Measurements from ENCODE around the gene ARPP21.

The ARPP21 gene

GRCh38 chr3:35743218-35743617, 103.9 kb downstream of the ARPP21 start:
- Histone ChIP-seq H3K36me3 (ENCODE audit: insufficient read depth, low read length) (no peaks in the 10 kb centered on the region), H3K4me2 (ENCODE audit: low read depth, low read length, poor library complexity, severe bottlenecking) (no peak overlapping the region), H3F3A (ENCODE audit: low read depth) (no peaks in the 10 kb centered on the region), H3K27me3 (ENCODE audit: insufficient read depth, low read length, poor library complexity, severe bottlenecking) (no peaks in the 10 kb centered on the region), H3K4me1 (ENCODE audit: insufficient read depth, low read length, poor library complexity, severe bottlenecking) (peaks cover 32% of the 10 kb centered on the region), H3K9me3 (ENCODE audit: insufficient read depth, low read depth, low read length) (no peaks in the 10 kb centered on the region), H2AFZ (ENCODE audit: low read length) (no peak overlapping the region), H4K20me1 (ENCODE audit: insufficient read depth, low read length, poor library complexity, severe bottlenecking) (no peaks in the 10 kb centered on the region), H3K9ac (ENCODE audit: low read depth, low read length, poor library complexity, severe bottlenecking) (no peak overlapping the region), H3K4me3 (ENCODE audit: low read length, poor library complexity, severe bottlenecking) (no peak overlapping the region), H3K9me2 (replicated peaks; ENCODE audit: low read depth, low read length) (no peaks in the 10 kb centered on the region), H3K79me2 (ENCODE audit: insufficient read depth, low read length) (no peaks in the 10 kb centered on the region)
- TF ChIP-seq EZH2phosphoT487 (IDR thresholded peaks at IDR 0.05; ENCODE audit: borderline replicate concordance): no peak
- no peak for TF ChIP-seq CTCF (conservative IDR thresholded peaks at IDR 0.05; ENCODE audit: low read length)

GRCh38 chr3:35744419-35744818, 105.1 kb downstream of the ARPP21 start:
- no peak for TF ChIP-seq CTCF (conservative IDR thresholded peaks at IDR 0.05; ENCODE audit: low read length)
- no peak for TF ChIP-seq EZH2phosphoT487 (IDR thresholded peaks at IDR 0.05; ENCODE audit: borderline replicate concordance)
- no peaks in the 10 kb centered on the region for H3K36me3 ChIP-seq (ENCODE audit: insufficient read depth, low read length)
- no peaks in the 10 kb centered on the region for H4K20me1 ChIP-seq (ENCODE audit: insufficient read depth, low read length, poor library complexity, severe bottlenecking)
- H2AFZ ChIP-seq (ENCODE audit: low read length): no peak overlapping the region
- H3K4me3 ChIP-seq (ENCODE audit: low read length, poor library complexity, severe bottlenecking): no peak overlapping the region
- H3K4me1 ChIP-seq (ENCODE audit: insufficient read depth, low read length, poor library complexity, severe bottlenecking): peaks cover 28% of the 10 kb centered on the region
- no peaks in the 10 kb centered on the region for H3K27me3 ChIP-seq (ENCODE audit: insufficient read depth, low read length, poor library complexity, severe bottlenecking)
- no peaks in the 10 kb centered on the region for H3K9me2 ChIP-seq (replicated peaks; ENCODE audit: low read depth, low read length)
- H3K79me2 ChIP-seq (ENCODE audit: insufficient read depth, low read length): no peaks in the 10 kb centered on the region
- no peaks in the 10 kb centered on the region for H3K9me3 ChIP-seq (ENCODE audit: insufficient read depth, low read depth, low read length)
- H3K9ac ChIP-seq (ENCODE audit: low read depth, low read length, poor library complexity, severe bottlenecking): no peak overlapping the region
- H3F3A ChIP-seq (ENCODE audit: low read depth): no peaks in the 10 kb centered on the region
- no peak overlapping the region for H3K4me2 ChIP-seq (ENCODE audit: low read depth, low read length, poor library complexity, severe bottlenecking)

DNA sequence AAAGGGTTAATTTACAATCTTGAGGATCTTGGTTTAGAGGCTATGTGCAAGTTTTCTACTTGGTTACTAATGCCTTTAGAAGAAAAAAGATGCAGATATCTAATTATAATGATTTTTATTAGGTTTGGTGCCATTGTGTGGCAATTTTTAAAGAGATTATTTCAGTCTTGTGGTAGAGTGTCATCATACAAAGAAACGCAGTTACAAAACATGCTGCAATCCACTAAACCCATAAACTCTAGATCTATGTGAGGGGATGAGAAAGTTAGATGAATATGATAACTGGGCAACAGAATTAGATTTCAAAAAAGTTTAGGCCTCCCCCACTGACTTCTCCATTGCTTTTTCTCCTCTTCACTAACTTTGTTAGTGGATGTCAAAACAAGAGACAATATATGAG, 106.0 kb downstream of the ARPP21 start:
- Histone ChIP-seq H3K4me2 (ENCODE audit: low read depth, low read length, poor library complexity, severe bottlenecking) (peak overlapping the region; percentile 58), H2AFZ (ENCODE audit: low read length) (peak overlapping the region; percentile 48; the same call in 1 of the 2 replicates), H3K27me3 (ENCODE audit: insufficient read depth, low read length, poor library complexity, severe bottlenecking) (no peaks in the 10 kb centered on the region), H3K4me3 (ENCODE audit: low read length, poor library complexity, severe bottlenecking) (peak overlapping the region; percentile 22), H4K20me1 (ENCODE audit: insufficient read depth, low read length, poor library complexity, severe bottlenecking) (no peaks in the 10 kb centered on the region), H3K9me3 (ENCODE audit: insufficient read depth, low read depth, low read length) (no peaks in the 10 kb centered on the region), H3K79me2 (ENCODE audit: insufficient read depth, low read length) (no peaks in the 10 kb centered on the region), H3K9me2 (replicated peaks; ENCODE audit: low read depth, low read length) (no peaks in the 10 kb centered on the region), H3K36me3 (ENCODE audit: insufficient read depth, low read length) (no peaks in the 10 kb centered on the region), H3F3A (ENCODE audit: low read depth) (no peaks in the 10 kb centered on the region), H3K4me1 (ENCODE audit: insufficient read depth, low read length, poor library complexity, severe bottlenecking) (peaks cover 26% of the 10 kb centered on the region), H3K9ac (ENCODE audit: low read depth, low read length, poor library complexity, severe bottlenecking) (peak overlapping the region; percentile 50)
- TF ChIP-seq CTCF (conservative IDR thresholded peaks at IDR 0.05; ENCODE audit: low read length) (no peak), EZH2phosphoT487 (IDR thresholded peaks at IDR 0.05; ENCODE audit: borderline replicate concordance) (no peak)

Data from Loucy (cell line).